ENCODE results near the gene SYCP3. TPM values are rescaled to one million over a fixed set of nuclear protein-coding genes. Genes with fewer than 3 reads are reported as not detected.

Gene SYCP3
- total and polyA plus RNA-seq, 2 of the 8 experiments (the other 6 are each of a cell fraction or from before 2014, with no cell fraction given): 0.02 to 0.07 TPM

GRCh38 chr12:101695706-101696105 is 43.6 kb downstream of the SYCP3 start:
- H4K5ac ChIP-seq (ENCODE audit: insufficient read length, low read depth, low read length): no peak overlapping the region
- DNase-seq (ENCODE audit: low read depth in 1 of 2, low spot score in 2 of 2) (no peak), FAIRE-seq (no peak)
- H2BK12ac ChIP-seq (ENCODE audit: low read depth, low read length): no peak overlapping the region
- H3K4me3 ChIP-seq (ENCODE audit: extremely low read depth in 1 of 4, insufficient read depth in 2 of 4, low read depth in 3 of 4, low read length in 4 of 4): no peak overlapping the region
- H2AFZ ChIP-seq (ENCODE audit: low read length): no peak overlapping the region
- H3K18ac ChIP-seq (ENCODE audit: extremely low read depth, low read length): no peak overlapping the region
- no peak overlapping the region for H3K9ac ChIP-seq (replicated peaks in 1 of 4; ENCODE audit: extremely low read depth in 1 of 4, low read depth in 3 of 4, low read length in 3 of 4)
- no peak overlapping the region for H3K4ac ChIP-seq (replicated peaks; ENCODE audit: insufficient read length, low read depth, low read length)
- H3K79me2 ChIP-seq (ENCODE audit: control insufficient read depth in 1 of 2, insufficient read depth in 2 of 2, low read length in 2 of 2): 0 out of 4 replicates have a peak, but pooled peaks cover 0 to 3% of the 10 kb centered on the region in 2 experiments
- peaks cover 0 to 4% (median 3%) of the 10 kb centered on the region in 4 experiments; a peak in 3 of 7 replicates for H3K4me1 ChIP-seq (replicated peaks in 1 of 4; ENCODE audit: control insufficient read depth in 3 of 4, insufficient read depth in 4 of 4, low read length in 3 of 4)
- no peaks in the 10 kb centered on the region for H4K20me1 ChIP-seq (replicated peaks in 1 of 2; ENCODE audit: control insufficient read depth in 1 of 2, insufficient read depth in 2 of 2, low read length in 2 of 2)
- H2BK120ac ChIP-seq (replicated peaks; ENCODE audit: low read depth, low read length): no peak overlapping the region
- H2BK20ac ChIP-seq (ENCODE audit: low read length): no peak overlapping the region
- H3K79me1 ChIP-seq (ENCODE audit: low read depth, low read length): no peaks in the 10 kb centered on the region
- peaks cover 11% of the 10 kb centered on the region; the same call in 1 of the 2 replicates for H3K23me2 ChIP-seq (ENCODE audit: low read depth, low read length)
- no peak overlapping the region for H3K23ac ChIP-seq (ENCODE audit: insufficient read length)
- no peak overlapping the region for H2BK5ac ChIP-seq (ENCODE audit: low read depth, low read length)
- H3K27me3 ChIP-seq (replicated peaks in 1 of 4; ENCODE audit: control insufficient read depth in 3 of 4, extremely low read depth in 1 of 4, insufficient read depth in 3 of 4, low read length in 3 of 4): peaks cover 2 to 18% (median 12%) of the 10 kb centered on the region in 4 experiments
- WGBS, 2 experiments (ENCODE audit: extremely low coverage in 1 of 2, insufficient coverage in 1 of 2, insufficient read length in 1 of 2, insufficient replicate concordance in 2 of 2, low coverage in 1 of 2, low lambda C conversion rate in 2 of 2, missing lambda C conversion rate in 1 of 2): 94% methylated on average over 1 of the region's 1 CpG; no CpG with 5 or more reads in 1 of the 2 experiments
- CTCF ChIA-PET (ENCODE audit: partially characterized antibody): no interaction called here
- TF ChIP-seq CHD2 (IDR thresholded peaks at IDR 0.05; ENCODE audit: low read length) (no peak), CEBPB (IDR thresholded peaks at IDR 0.05; ENCODE audit: low read depth, low read length) (no peak)
- H3K56ac ChIP-seq (replicated peaks; ENCODE audit: insufficient read length, low read depth, low read length): no peak overlapping the region
- no peak overlapping the region for H4K91ac ChIP-seq (replicated peaks; ENCODE audit: insufficient read length, low read length)
- no peak overlapping the region for H2AK5ac ChIP-seq (ENCODE audit: low read depth, low read length)
- no peak overlapping the region; a peak in 1 of 4 replicates for H3K4me2 ChIP-seq (ENCODE audit: insufficient read depth in 1 of 2, low read depth in 2 of 2, low read length in 2 of 2)
- H3K27ac ChIP-seq (ENCODE audit: low read depth, low read length): no peak overlapping the region
- POLR2A ChIA-PET (ENCODE audit: partially characterized antibody): no interaction called here
- H4K8ac ChIP-seq (ENCODE audit: extremely low read depth, insufficient read depth, low read length): no peak overlapping the region
- no peaks in the 10 kb centered on the region for H3K36me3 ChIP-seq (ENCODE audit: control insufficient read depth in 2 of 4, insufficient read depth in 4 of 4, low read length in 3 of 4)
- H3K14ac ChIP-seq (ENCODE audit: insufficient read length): no peak overlapping the region
- no peaks in the 10 kb centered on the region for H3K9me3 ChIP-seq (ENCODE audit: insufficient read depth in 2 of 2, low read depth in 1 of 2, low read length in 1 of 2)
- H2BK15ac ChIP-seq (ENCODE audit: low read length): no peak overlapping the region

All from H1 (cell line).